ENCODE data around the gene ENPP5. TPM values are rescaled to one million over a fixed set of nuclear protein-coding genes. Genes with fewer than 3 reads are reported as not detected.

Gene ENPP5
- total and polyA plus RNA-seq, 4 donors, result 0.17 to 3.2 (median 0.57) TPM

GRCh38 chr6:46199387-46199786, 28.6 kb upstream of the ENPP5 start:
- WGBS, result 81% methylated on average over 5 of the region's 5 CpGs
- H3K36me3 ChIP-seq (ENCODE audit: control insufficient read depth in 4 of 4, insufficient read depth in 3 of 4, low read depth in 1 of 4, low read length in 3 of 4), result no peaks in the 10 kb centered on the region
- no peak for DNase-seq (ENCODE audit: low spot score)
- H3K4me3 ChIP-seq (ENCODE audit: low read depth in 1 of 3, low read length in 3 of 3), result no peak overlapping the region
- peaks cover 0 to 2% (median 0%) of the 10 kb centered on the region in 4 donors for H3K9me3 ChIP-seq (ENCODE audit: control insufficient read depth in 4 of 4, low read length in 3 of 4)
- H3K4me1 ChIP-seq (ENCODE audit: control insufficient read depth in 4 of 4, insufficient read depth in 4 of 4, low read length in 3 of 4), result no peaks in the 10 kb centered on the region
- no peak overlapping the region for H3K9ac ChIP-seq (ENCODE audit: low read depth in 1 of 2, low read length in 2 of 2)
- no peak for TF ChIP-seq RAD21 (IDR thresholded peaks at IDR 0.05)
- no peak for TF ChIP-seq SP1 (IDR thresholded peaks at IDR 0.05)
- no peak for TF ChIP-seq FOXA1 (IDR thresholded peaks at IDR 0.05)
- H3K27me3 ChIP-seq (ENCODE audit: control insufficient read depth in 4 of 4, insufficient read depth in 4 of 4, low read length in 3 of 4), result no peaks in the 10 kb centered on the region
- no peak overlapping the region for H3K27ac ChIP-seq (ENCODE audit: low read depth in 1 of 2, low read length in 2 of 2)

- WGBS, result 65% methylated on average over 1 of the region's 1 CpG
- Histone ChIP-seq H3K4me1 (ENCODE audit: control insufficient read depth in 4 of 4, insufficient read depth in 4 of 4, low read length in 3 of 4) (no peaks in the 10 kb centered on the region), H3K9ac (ENCODE audit: low read depth in 1 of 2, low read length in 2 of 2) (no peak overlapping the region), H3K4me3 (ENCODE audit: low read depth in 1 of 3, low read length in 3 of 3) (no peak overlapping the region), H3K9me3 (ENCODE audit: control insufficient read depth in 4 of 4, low read length in 3 of 4) (no peaks in the 10 kb centered on the region), H3K27me3 (ENCODE audit: control insufficient read depth in 4 of 4, insufficient read depth in 4 of 4, low read length in 3 of 4) (no peaks in the 10 kb centered on the region), H3K27ac (ENCODE audit: low read depth in 1 of 2, low read length in 2 of 2) (no peak overlapping the region), H3K36me3 (ENCODE audit: control insufficient read depth in 4 of 4, insufficient read depth in 3 of 4, low read depth in 1 of 4, low read length in 3 of 4) (no peaks in the 10 kb centered on the region)
- no peak for DNase-seq (ENCODE audit: low spot score)
- TF ChIP-seq YY1 (IDR thresholded peaks at IDR 0.05) (no peak), HNF4A (conservative IDR thresholded peaks at IDR 0.05) (no peak), HNF4G (IDR thresholded peaks at IDR 0.05) (no peak), TAF1 (conservative IDR thresholded peaks at IDR 0.05) (no peak), FOXA2 (IDR thresholded peaks at IDR 0.05) (no peak), GABPA (IDR thresholded peaks at IDR 0.05 in 1 of 2, conservative IDR thresholded peaks at IDR 0.05 in 1 of 2) (no peak), SP1 (IDR thresholded peaks at IDR 0.05) (no peak), RAD21 (IDR thresholded peaks at IDR 0.05) (no peak), FOXA1 (IDR thresholded peaks at IDR 0.05) (no peak)
- TF ChIP-seq, protein P1, sequence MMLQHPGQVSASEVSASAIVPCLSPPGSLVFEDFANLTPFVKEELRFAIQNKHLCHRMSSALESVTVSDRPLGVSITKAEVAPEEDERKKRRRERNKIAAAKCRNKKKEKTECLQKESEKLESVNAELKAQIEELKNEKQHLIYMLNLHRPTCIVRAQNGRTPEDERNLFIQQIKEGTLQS (IDR thresholded peaks at IDR 0.05), result no peak
- TF ChIP-seq, protein P2, sequence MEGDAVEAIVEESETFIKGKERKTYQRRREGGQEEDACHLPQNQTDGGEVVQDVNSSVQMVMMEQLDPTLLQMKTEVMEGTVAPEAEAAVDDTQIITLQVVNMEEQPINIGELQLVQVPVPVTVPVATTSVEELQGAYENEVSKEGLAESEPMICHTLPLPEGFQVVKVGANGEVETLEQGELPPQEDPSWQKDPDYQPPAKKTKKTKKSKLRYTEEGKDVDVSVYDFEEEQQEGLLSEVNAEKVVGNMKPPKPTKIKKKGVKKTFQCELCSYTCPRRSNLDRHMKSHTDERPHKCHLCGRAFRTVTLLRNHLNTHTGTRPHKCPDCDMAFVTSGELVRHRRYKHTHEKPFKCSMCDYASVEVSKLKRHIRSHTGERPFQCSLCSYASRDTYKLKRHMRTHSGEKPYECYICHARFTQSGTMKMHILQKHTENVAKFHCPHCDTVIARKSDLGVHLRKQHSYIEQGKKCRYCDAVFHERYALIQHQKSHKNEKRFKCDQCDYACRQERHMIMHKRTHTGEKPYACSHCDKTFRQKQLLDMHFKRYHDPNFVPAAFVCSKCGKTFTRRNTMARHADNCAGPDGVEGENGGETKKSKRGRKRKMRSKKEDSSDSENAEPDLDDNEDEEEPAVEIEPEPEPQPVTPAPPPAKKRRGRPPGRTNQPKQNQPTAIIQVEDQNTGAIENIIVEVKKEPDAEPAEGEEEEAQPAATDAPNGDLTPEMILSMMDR (IDR thresholded peaks at IDR 0.05; ENCODE audit: low read depth, low read length, missing input control), result no peak
- TF ChIP-seq, protein P3, sequence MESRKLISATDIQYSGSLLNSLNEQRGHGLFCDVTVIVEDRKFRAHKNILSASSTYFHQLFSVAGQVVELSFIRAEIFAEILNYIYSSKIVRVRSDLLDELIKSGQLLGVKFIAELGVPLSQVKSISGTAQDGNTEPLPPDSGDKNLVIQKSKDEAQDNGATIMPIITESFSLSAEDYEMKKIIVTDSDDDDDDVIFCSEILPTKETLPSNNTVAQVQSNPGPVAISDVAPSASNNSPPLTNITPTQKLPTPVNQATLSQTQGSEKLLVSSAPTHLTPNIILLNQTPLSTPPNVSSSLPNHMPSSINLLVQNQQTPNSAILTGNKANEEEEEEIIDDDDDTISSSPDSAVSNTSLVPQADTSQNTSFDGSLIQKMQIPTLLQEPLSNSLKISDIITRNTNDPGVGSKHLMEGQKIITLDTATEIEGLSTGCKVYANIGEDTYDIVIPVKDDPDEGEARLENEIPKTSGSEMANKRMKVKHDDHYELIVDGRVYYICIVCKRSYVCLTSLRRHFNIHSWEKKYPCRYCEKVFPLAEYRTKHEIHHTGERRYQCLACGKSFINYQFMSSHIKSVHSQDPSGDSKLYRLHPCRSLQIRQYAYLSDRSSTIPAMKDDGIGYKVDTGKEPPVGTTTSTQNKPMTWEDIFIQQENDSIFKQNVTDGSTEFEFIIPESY (IDR thresholded peaks at IDR 0.05), result no peak
These were observed 21.2 kb upstream of the ENPP5 start for GRCh38 chr6:46191961-46192360.

- no peaks in the 10 kb centered on the region for H3K27me3 ChIP-seq (ENCODE audit: control insufficient read depth in 4 of 4, insufficient read depth in 4 of 4, low read length in 3 of 4)
- H3K4me1 ChIP-seq (ENCODE audit: control insufficient read depth in 4 of 4, insufficient read depth in 4 of 4, low read length in 3 of 4), result no peaks in the 10 kb centered on the region
- H3K9ac ChIP-seq (ENCODE audit: low read depth in 1 of 2, low read length in 2 of 2), result no peak overlapping the region
- H3K9me3 ChIP-seq (ENCODE audit: control insufficient read depth in 4 of 4, low read length in 3 of 4), result no peaks in the 10 kb centered on the region
- no peak overlapping the region for H3K27ac ChIP-seq (ENCODE audit: low read depth in 1 of 2, low read length in 2 of 2)
- H3K36me3 ChIP-seq (ENCODE audit: control insufficient read depth in 4 of 4, insufficient read depth in 3 of 4, low read depth in 1 of 4, low read length in 3 of 4), result no peaks in the 10 kb centered on the region
- no peak for DNase-seq (ENCODE audit: low spot score)
- no peak overlapping the region for H3K4me3 ChIP-seq (ENCODE audit: low read depth in 1 of 3, low read length in 3 of 3)
- TF ChIP-seq, protein P4, sequence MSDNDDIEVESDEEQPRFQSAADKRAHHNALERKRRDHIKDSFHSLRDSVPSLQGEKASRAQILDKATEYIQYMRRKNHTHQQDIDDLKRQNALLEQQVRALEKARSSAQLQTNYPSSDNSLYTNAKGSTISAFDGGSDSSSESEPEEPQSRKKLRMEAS (IDR thresholded peaks at IDR 0.05), result no peak
- TF ChIP-seq NR2F2 (IDR thresholded peaks at IDR 0.05) (no peak), HNF4A (conservative IDR thresholded peaks at IDR 0.05) (no peak), TAF1 (conservative IDR thresholded peaks at IDR 0.05) (no peak), JUND (IDR thresholded peaks at IDR 0.05) (no peak), SP1 (IDR thresholded peaks at IDR 0.05) (no peak), EGR1 (IDR thresholded peaks at IDR 0.05; ENCODE audit: low read depth in 2 of 2) (no peak), RAD21 (IDR thresholded peaks at IDR 0.05) (no peak), FOXA1 (IDR thresholded peaks at IDR 0.05) (no peak), FOXA2 (IDR thresholded peaks at IDR 0.05) (no peak)
- TF ChIP-seq, protein P3 (IDR thresholded peaks at IDR 0.05), result no peak
- 91% methylated on average over 4 of the region's 4 CpGs for WGBS
These were observed 20.1 kb upstream of the ENPP5 start for GRCh38 chr6:46190889-46191288.
